Measurements from ENCODE around the gene BLVRA. TPM values are rescaled to one million over a fixed set of nuclear protein-coding genes. Genes with fewer than 3 reads are reported as not detected.

Gene BLVRA
- total RNA-seq, 1 experiment from 2014 or later: 40.7 TPM

DNA sequence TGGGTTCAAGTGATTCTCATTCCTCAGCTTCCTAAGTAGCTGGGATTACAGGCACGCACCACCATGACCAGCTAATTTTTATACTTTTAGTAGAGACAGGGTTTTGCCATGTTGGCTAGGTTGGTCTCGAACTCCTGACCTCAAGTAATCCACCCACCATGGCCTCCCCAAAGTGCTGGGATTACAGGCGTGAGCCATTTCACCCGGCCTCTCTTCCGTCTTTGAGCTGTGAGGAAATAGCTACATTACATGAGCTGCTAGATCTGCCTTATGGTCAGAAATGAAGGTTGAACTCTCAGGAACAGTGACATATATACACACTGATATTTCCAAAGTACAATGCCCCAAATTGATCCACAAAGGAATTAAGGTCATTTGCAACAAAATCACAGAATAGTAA is 2.4 kb downstream of the BLVRA start:
- Mint-ChIP-seq H3K4me3 (no peak overlapping the region), H3K27me3 (ENCODE audit: low read depth) (peaks cover 35% of the 10 kb centered on the region), H3K4me1 (peaks cover 40 to 42% of the 10 kb centered on the region in 2 experiments), H3K9me3 (no peaks in the 10 kb centered on the region), H3K36me3 (ENCODE audit: insufficient read depth in 1 of 3, low read depth in 3 of 3) (no peaks in the 10 kb centered on the region), H3K27ac (no peak overlapping the region)
- H4K5ac ChIP-seq (ENCODE audit: insufficient read length, low read depth, low read length): no peak overlapping the region
- no peak overlapping the region for H3K18ac ChIP-seq (ENCODE audit: insufficient read length, low read depth, low read length)
- H4K8ac ChIP-seq (replicated peaks; ENCODE audit: insufficient read length, low read depth, low read length): no peak overlapping the region
- 0 out of 2 replicates have a peak, but pooled peaks cover 1% of the 10 kb centered on the region for H3K79me2 ChIP-seq (ENCODE audit: insufficient read depth, low read length)
- no peak overlapping the region for H2AK5ac ChIP-seq (ENCODE audit: insufficient read length, low read length)
- no peak for DNase-seq
- whole genome bisulfite sequencing (ENCODE audit: extremely low coverage, insufficient read length, low lambda C conversion rate): no CpG with 5 or more reads among the region's 5 CpGs
- peaks cover 7% of the 10 kb centered on the region for H3K23me2 ChIP-seq (ENCODE audit: insufficient read length, low read depth, low read length, poor library complexity, severe bottlenecking)
- H4K91ac ChIP-seq (ENCODE audit: insufficient read length, low read depth, low read length): no peak overlapping the region
- no peak overlapping the region for H3K27ac ChIP-seq (ENCODE audit: insufficient read length, low read depth, low read length)
- no peak overlapping the region for H3K9ac ChIP-seq (ENCODE audit: extremely low read depth, insufficient read length, low read length)
- H3K23ac ChIP-seq (ENCODE audit: insufficient read length, low read depth, low read length): no peak overlapping the region
- no peak overlapping the region for H2BK15ac ChIP-seq (ENCODE audit: low read depth, low read length)
- H4K20me1 ChIP-seq (ENCODE audit: control insufficient read depth, insufficient read depth, insufficient read length): no peaks in the 10 kb centered on the region
- H2AFZ ChIP-seq (ENCODE audit: low read length): no peak overlapping the region
- peaks cover 5% of the 10 kb centered on the region; the same call in 1 of the 2 replicates for H3K4me1 ChIP-seq (ENCODE audit: insufficient read depth, low read length)
- H3K4ac ChIP-seq (ENCODE audit: low read depth, low read length): no peak overlapping the region
- no peak overlapping the region for H3K56ac ChIP-seq (ENCODE audit: insufficient read length, low read depth, low read length)
- peaks cover 5% of the 10 kb centered on the region; the same call in 1 of the 2 replicates for H3K27me3 ChIP-seq (ENCODE audit: insufficient read depth, low read length)
- H3K14ac ChIP-seq (ENCODE audit: insufficient read depth, low read length): no peak overlapping the region
- no peak overlapping the region for H2BK20ac ChIP-seq (ENCODE audit: low read depth, low read length, poor library complexity, severe bottlenecking)
- H2BK12ac ChIP-seq (ENCODE audit: insufficient read length, low read depth, low read length): no peak overlapping the region
- no peak overlapping the region for H2BK120ac ChIP-seq (ENCODE audit: low read depth, low read length, poor library complexity, severe bottlenecking)
- H3K4me2 ChIP-seq (ENCODE audit: insufficient read depth, insufficient read length, low read length): no peak overlapping the region
- no peaks in the 10 kb centered on the region for H3K9me3 ChIP-seq (ENCODE audit: control insufficient read depth, low read depth, low read length)
- no peak overlapping the region for H3T11ph ChIP-seq (ENCODE audit: low read length)
- no peak for TF ChIP-seq CTCF (conservative IDR thresholded peaks at IDR 0.05)
- H3K79me1 ChIP-seq (ENCODE audit: insufficient read depth, low read depth, low read length, poor library complexity, severe bottlenecking): no peaks in the 10 kb centered on the region
- H2BK5ac ChIP-seq (ENCODE audit: insufficient read length, low read length): no peak overlapping the region

Measured in H9 (cell line).